HEK293 (cell line): ENCODE data around the gene LPIN2.

Experiments used
- CTCF ChIA-PET: fragments of 350-600 bp; formaldehyde crosslinking; extraction: SDS; loops from one replicate; lab custom pipeline; 2021; ENCODE audit warnings: antibody characterized with exemption; lab: Yijun Ruan, JAX
- POLR2A ChIA-PET: fragments of 300-600 bp; formaldehyde crosslinking; extraction: SDS; loops from one replicate; lab custom pipeline; 2020; ENCODE audit warnings: antibody characterized with exemption, inconsistent platforms; lab: Yijun Ruan, JAX
- H3K27ac ChIP-seq: fragments of 200-500 bp; sonication (Bioruptor generic); 2 replicates; pipeline ENCODE4 v1.5.1; 2014; ENCODE audit warnings: low read depth, low read length, control low read depth, inconsistent platforms; ENCODE audit errors: extremely low read depth
- H3K36me3 ChIP-seq, 2 experiments: fragments of 200-500 bp in 1 of 2; sonication (Bioruptor generic) in 1 of 2; 1 replicate in 1 of 2; 2 replicates in 1 of 2; pipeline ENCODE4 v1.5.1; 2014 to 2017; ENCODE audit warnings: inconsistent platforms in 2 of 2, low read length in 2 of 2; ENCODE audit not compliant: control insufficient read depth in 2 of 2, insufficient read depth in 1 of 2
- H3K4me1 ChIP-seq: fragments of 200-500 bp; sonication (Bioruptor generic); 2 replicates; pipeline ENCODE4 v1.5.1; 2014; ENCODE audit warnings: mild to moderate bottlenecking, low read length, inconsistent platforms; ENCODE audit not compliant: control insufficient read depth, insufficient read depth
- H3K4me3 ChIP-seq: 2 replicates; pipeline ENCODE4 v1.5.1; 2011; ENCODE audit warnings: low read depth, mild to moderate bottlenecking, control low read depth, low read length, moderate library complexity
- H3K9me3 ChIP-seq: fragments of 200-500 bp; sonication (Bioruptor generic); 2 replicates; pipeline ENCODE4 v1.5.1; 2014; ENCODE audit warnings: low read depth, low read length, inconsistent platforms; ENCODE audit not compliant: control insufficient read depth, insufficient read depth
- FEZF1 ChIP-seq: fragments of 450-650 bp; formaldehyde crosslinking; IDR thresholded peaks from 2 replicates; pipeline ENCODE4 v1.5.1; 2016; ENCODE audit warnings: missing biosample characterization, missing genetic modification characterization
- KLF16 ChIP-seq: fragments of 450-650 bp; formaldehyde crosslinking; IDR thresholded peaks from 2 replicates; pipeline ENCODE4 v1.5.1; 2017; ENCODE audit warnings: missing biosample characterization, missing genetic modification characterization
- MEIS1 ChIP-seq: sonication (generic); formaldehyde crosslinking; IDR thresholded peaks from 2 replicates; pipeline ENCODE4 v1.8.1; 2022; ENCODE audit warnings: missing genetic modification reagents, mild to moderate bottlenecking, borderline replicate concordance
- OVOL3 ChIP-seq: fragments of 450-650 bp; formaldehyde crosslinking; IDR thresholded peaks from 2 replicates; pipeline ENCODE4 v1.5.1; 2016; ENCODE audit warnings: missing biosample characterization, missing genetic modification characterization
- PRDM1 ChIP-seq: fragments of 450-650 bp; formaldehyde crosslinking; IDR thresholded peaks from 2 replicates; pipeline ENCODE4; 2016; ENCODE audit warnings: missing biosample characterization, missing genetic modification characterization
- SP7 ChIP-seq: fragments of 450-650 bp; formaldehyde crosslinking; IDR thresholded peaks from 2 replicates; pipeline ENCODE4 v1.5.1; 2016; ENCODE audit warnings: missing biosample characterization, missing genetic modification characterization
- WT1 ChIP-seq: fragments of 450-650 bp; formaldehyde crosslinking; IDR thresholded peaks from 2 replicates; pipeline ENCODE4 v1.5.1; 2016; ENCODE audit warnings: missing biosample characterization, missing genetic modification characterization
- ZBTB48 ChIP-seq: fragments of 450-650 bp; formaldehyde crosslinking; IDR thresholded peaks from 2 replicates; pipeline ENCODE4 v1.5.1; 2016; ENCODE audit warnings: missing biosample characterization, missing genetic modification characterization
- ZBTB7A ChIP-seq: fragments of 450-650 bp; formaldehyde crosslinking; IDR thresholded peaks from 2 replicates; pipeline ENCODE4 v1.5.1; 2016; ENCODE audit warnings: low read depth, missing biosample characterization, missing genetic modification characterization
- ZNF155 ChIP-seq: fragments of 450-650 bp; formaldehyde crosslinking; IDR thresholded peaks from 2 replicates; pipeline ENCODE4 v1.5.1; 2016; ENCODE audit warnings: missing biosample characterization, missing genetic modification characterization
- ZNF19 ChIP-seq: fragments of 450-650 bp; formaldehyde crosslinking; IDR thresholded peaks from 2 replicates; pipeline ENCODE4; 2016; ENCODE audit warnings: missing biosample characterization, missing genetic modification characterization, low read depth
- ZNF239 ChIP-seq: fragments of 450-650 bp; formaldehyde crosslinking; IDR thresholded peaks from 2 replicates; pipeline ENCODE4 v1.5.1; 2016; ENCODE audit warnings: missing biosample characterization, missing genetic modification characterization
- ZNF521 ChIP-seq: fragments of 450-650 bp; formaldehyde crosslinking; IDR thresholded peaks from 2 replicates; pipeline ENCODE4 v1.5.1; 2017; ENCODE audit warnings: missing biosample characterization, mild to moderate bottlenecking, missing genetic modification characterization
- ZNF529 ChIP-seq: fragments of 450-650 bp; formaldehyde crosslinking; IDR thresholded peaks from 2 replicates; pipeline ENCODE4 v1.5.1; 2017; ENCODE audit warnings: missing genetic modification characterization, missing biosample characterization; ENCODE audit not compliant: insufficient replicate concordance
- ZNF571 ChIP-seq: fragments of 450-650 bp; formaldehyde crosslinking; IDR thresholded peaks from 2 replicates; pipeline ENCODE4 v1.5.0; 2017; ENCODE audit warnings: missing biosample characterization, missing genetic modification characterization
- ZNF660 ChIP-seq: fragments of 450-650 bp; IDR thresholded peaks from 2 replicates; pipeline ENCODE4 v1.5.1; 2018; ENCODE audit warnings: missing biosample characterization, mild to moderate bottlenecking, missing genetic modification characterization
- ZNF777 ChIP-seq: fragments of 450-650 bp; formaldehyde crosslinking; IDR thresholded peaks from 2 replicates; pipeline ENCODE4 v1.5.1; 2017; ENCODE audit warnings: missing biosample characterization, missing genetic modification characterization, borderline replicate concordance
- ZSCAN23 ChIP-seq: fragments of 450-650 bp; formaldehyde crosslinking; IDR thresholded peaks from 2 replicates; pipeline ENCODE4 v1.5.1; 2016; ENCODE audit warnings: missing biosample characterization, missing genetic modification characterization
- TF ChIP-seq, protein P1 (sequence below): fragments of 450-650 bp; formaldehyde crosslinking; IDR thresholded peaks from 2 replicates; pipeline ENCODE4 v1.5.1; 2017; ENCODE audit warnings: missing biosample characterization, missing genetic modification characterization
- TF ChIP-seq, protein P2 (sequence below): fragments of 450-650 bp; IDR thresholded peaks from 2 replicates; pipeline ENCODE4 v1.5.1; 2018; ENCODE audit warnings: missing biosample characterization, mild to moderate bottlenecking, missing genetic modification characterization
- TF ChIP-seq, protein P3 (sequence below): fragments of 450-650 bp; formaldehyde crosslinking; IDR thresholded peaks from 2 replicates; pipeline ENCODE4 v1.5.1; 2016; ENCODE audit warnings: missing biosample characterization, missing genetic modification characterization
- TF ChIP-seq, protein P4 (sequence below): fragments of 450-650 bp; formaldehyde crosslinking; IDR thresholded peaks from 2 replicates; pipeline ENCODE4 v1.5.1; 2016; ENCODE audit warnings: missing biosample characterization, missing genetic modification characterization
- TF ChIP-seq, protein P5 (sequence below): fragments of 450-650 bp; formaldehyde crosslinking; IDR thresholded peaks from 2 replicates; pipeline ENCODE4 v1.5.1; 2016; ENCODE audit warnings: missing biosample characterization, missing genetic modification characterization
- TF ChIP-seq, protein P6 (sequence below): fragments of 450-650 bp; formaldehyde crosslinking; IDR thresholded peaks from 2 replicates; pipeline ENCODE4 v1.5.1; 2016; ENCODE audit warnings: missing biosample characterization, missing genetic modification characterization

Gene LPIN2

DNA sequence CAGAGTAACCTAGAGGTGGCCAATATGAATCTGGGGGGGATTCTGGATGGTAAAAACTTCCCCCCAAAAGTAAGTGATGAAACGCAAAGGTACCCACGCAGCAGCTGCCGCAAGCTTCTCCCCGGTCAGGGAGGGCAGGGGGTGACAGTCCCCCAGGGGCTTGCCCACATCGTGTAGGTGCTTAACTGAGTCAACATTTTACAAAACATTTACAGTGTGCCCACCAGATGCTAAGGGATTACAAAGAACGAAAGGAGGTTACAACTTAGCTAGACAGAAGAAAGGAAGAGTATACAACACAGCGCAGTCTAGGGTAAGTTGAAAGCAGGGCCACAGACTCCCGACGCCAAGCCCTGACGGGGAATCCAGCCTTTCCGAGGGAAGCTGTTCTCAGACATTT, 45.6 kb downstream of the LPIN2 start (continued):
- TF ChIP-seq ZNF571 (tag by site-specific recombination) = no peak
- TF ChIP-seq ZNF155 (tag by site-specific recombination) = no peak
- TF ChIP-seq ZNF19 = no peak
- TF ChIP-seq WT1 (tag by site-specific recombination) = no peak
- TF ChIP-seq ZNF529 = no peak

DNA sequence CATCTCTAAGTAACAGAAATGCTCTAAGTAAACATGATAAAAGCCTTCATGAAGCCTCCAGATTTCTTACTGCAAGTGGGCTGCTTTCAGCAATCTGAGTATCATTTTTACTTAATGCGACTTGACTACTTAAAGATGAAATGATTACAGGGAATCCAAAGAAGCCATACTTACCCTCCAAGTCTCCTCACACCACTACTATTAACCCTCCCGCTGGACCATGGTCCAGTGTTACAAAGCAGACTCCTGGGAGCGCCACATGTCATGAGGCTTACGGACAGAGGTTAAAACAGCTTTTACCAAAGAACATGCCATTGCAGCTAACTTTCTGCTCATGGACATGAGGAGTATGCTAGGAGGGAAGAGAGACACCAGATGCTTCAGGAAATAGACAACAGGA, 46.4 kb downstream of the LPIN2 start:
- Histone ChIP-seq H3K27ac (no peak overlapping the region), H3K36me3 (no peaks in the 10 kb centered on the region), H3K4me1 (no peaks in the 10 kb centered on the region; the same call in none of the 2 replicates), H3K9me3 (no peaks in the 10 kb centered on the region), H3K4me3 (no peak overlapping the region)
- ChIA-PET POLR2A (no interaction called here), CTCF (interaction anchor here (0.7 kb wide), 1 partner anchor 8 kb away, joined by 5 read pairs; no protein-coding TSS in a partner anchor)
- TF ChIP-seq KLF16 = no peak
- no peak for TF ChIP-seq MEIS1 (CRISPR knock-in tag)
- TF ChIP-seq, protein P1, sequence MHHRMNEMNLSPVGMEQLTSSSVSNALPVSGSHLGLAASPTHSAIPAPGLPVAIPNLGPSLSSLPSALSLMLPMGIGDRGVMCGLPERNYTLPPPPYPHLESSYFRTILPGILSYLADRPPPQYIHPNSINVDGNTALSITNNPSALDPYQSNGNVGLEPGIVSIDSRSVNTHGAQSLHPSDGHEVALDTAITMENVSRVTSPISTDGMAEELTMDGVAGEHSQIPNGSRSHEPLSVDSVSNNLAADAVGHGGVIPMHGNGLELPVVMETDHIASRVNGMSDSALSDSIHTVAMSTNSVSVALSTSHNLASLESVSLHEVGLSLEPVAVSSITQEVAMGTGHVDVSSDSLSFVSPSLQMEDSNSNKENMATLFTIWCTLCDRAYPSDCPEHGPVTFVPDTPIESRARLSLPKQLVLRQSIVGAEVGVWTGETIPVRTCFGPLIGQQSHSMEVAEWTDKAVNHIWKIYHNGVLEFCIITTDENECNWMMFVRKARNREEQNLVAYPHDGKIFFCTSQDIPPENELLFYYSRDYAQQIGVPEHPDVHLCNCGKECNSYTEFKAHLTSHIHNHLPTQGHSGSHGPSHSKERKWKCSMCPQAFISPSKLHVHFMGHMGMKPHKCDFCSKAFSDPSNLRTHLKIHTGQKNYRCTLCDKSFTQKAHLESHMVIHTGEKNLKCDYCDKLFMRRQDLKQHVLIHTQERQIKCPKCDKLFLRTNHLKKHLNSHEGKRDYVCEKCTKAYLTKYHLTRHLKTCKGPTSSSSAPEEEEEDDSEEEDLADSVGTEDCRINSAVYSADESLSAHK (tag by site-specific recombination) = no peak
- TF ChIP-seq ZBTB48 (tag by site-specific recombination) = no peak
- no peak for TF ChIP-seq SP7 (tag by site-specific recombination)
- TF ChIP-seq ZBTB7A (tag by site-specific recombination) = no peak
- TF ChIP-seq ZNF777 = no peak
- TF ChIP-seq, protein P2, sequence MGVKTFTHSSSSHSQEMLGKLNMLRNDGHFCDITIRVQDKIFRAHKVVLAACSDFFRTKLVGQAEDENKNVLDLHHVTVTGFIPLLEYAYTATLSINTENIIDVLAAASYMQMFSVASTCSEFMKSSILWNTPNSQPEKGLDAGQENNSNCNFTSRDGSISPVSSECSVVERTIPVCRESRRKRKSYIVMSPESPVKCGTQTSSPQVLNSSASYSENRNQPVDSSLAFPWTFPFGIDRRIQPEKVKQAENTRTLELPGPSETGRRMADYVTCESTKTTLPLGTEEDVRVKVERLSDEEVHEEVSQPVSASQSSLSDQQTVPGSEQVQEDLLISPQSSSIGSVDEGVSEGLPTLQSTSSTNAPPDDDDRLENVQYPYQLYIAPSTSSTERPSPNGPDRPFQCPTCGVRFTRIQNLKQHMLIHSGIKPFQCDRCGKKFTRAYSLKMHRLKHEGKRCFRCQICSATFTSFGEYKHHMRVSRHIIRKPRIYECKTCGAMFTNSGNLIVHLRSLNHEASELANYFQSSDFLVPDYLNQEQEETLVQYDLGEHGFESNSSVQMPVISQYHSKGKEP (tag by site-specific recombination) = no peak
- no peak for TF ChIP-seq OVOL3 (tag by site-specific recombination)

DNA sequence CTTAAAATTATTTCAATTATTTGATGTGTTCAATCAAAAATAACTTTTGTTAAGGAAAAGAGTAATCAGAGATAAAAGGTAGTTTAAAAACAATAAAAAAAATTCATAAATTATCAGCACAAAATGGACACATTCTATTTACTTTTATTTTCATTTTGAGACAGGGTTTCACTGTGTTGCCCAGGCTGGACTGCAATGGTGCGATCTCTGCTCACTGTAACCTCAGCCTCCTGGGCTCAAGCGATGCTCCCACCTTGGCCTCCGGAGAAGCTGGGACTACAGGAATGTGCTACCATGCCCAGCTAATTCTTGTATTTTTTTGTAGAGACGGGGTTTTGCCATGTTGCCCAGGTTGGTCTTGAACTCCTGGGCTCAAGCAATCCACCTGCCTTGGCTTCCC, 47.1 kb downstream of the LPIN2 start:
- Histone ChIP-seq H3K9me3 (no peaks in the 10 kb centered on the region), H3K4me1 (no peaks in the 10 kb centered on the region; the same call in none of the 2 replicates)
- CTCF ChIA-PET = no interaction called here
- TF ChIP-seq, protein P3, sequence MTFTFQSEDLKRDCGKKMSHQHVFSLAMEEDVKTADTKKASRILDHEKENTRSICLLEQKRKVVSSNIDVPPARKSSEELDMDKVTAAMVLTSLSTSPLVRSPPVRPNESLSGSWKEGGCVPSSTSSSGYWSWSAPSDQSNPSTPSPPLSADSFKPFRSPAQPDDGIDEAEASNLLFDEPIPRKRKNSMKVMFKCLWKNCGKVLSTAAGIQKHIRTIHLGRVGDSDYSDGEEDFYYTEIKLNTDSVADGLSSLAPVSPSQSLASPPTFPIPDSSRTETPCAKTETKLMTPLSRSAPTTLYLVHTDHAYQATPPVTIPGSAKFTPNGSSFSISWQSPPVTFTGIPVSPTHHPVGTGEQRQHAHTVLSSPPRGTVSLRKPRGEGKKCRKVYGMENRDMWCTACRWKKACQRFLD (tag by site-specific recombination) = no peak
- TF ChIP-seq ZNF521 (tag by site-specific recombination) (no peak), ZNF660 (tag by site-specific recombination) (no peak), FEZF1 (tag by site-specific recombination) (no peak), ZNF239 (tag by site-specific recombination) (no peak), ZSCAN23 (no peak), PRDM1 (no peak)
- TF ChIP-seq, protein P4, sequence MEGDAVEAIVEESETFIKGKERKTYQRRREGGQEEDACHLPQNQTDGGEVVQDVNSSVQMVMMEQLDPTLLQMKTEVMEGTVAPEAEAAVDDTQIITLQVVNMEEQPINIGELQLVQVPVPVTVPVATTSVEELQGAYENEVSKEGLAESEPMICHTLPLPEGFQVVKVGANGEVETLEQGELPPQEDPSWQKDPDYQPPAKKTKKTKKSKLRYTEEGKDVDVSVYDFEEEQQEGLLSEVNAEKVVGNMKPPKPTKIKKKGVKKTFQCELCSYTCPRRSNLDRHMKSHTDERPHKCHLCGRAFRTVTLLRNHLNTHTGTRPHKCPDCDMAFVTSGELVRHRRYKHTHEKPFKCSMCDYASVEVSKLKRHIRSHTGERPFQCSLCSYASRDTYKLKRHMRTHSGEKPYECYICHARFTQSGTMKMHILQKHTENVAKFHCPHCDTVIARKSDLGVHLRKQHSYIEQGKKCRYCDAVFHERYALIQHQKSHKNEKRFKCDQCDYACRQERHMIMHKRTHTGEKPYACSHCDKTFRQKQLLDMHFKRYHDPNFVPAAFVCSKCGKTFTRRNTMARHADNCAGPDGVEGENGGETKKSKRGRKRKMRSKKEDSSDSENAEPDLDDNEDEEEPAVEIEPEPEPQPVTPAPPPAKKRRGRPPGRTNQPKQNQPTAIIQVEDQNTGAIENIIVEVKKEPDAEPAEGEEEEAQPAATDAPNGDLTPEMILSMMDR (tag by site-specific recombination) = no peak
- TF ChIP-seq, protein P5, sequence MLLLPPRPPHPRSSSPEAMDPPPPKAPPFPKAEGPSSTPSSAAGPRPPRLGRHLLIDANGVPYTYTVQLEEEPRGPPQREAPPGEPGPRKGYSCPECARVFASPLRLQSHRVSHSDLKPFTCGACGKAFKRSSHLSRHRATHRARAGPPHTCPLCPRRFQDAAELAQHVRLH (tag by site-specific recombination) = no peak
- TF ChIP-seq, protein P6, sequence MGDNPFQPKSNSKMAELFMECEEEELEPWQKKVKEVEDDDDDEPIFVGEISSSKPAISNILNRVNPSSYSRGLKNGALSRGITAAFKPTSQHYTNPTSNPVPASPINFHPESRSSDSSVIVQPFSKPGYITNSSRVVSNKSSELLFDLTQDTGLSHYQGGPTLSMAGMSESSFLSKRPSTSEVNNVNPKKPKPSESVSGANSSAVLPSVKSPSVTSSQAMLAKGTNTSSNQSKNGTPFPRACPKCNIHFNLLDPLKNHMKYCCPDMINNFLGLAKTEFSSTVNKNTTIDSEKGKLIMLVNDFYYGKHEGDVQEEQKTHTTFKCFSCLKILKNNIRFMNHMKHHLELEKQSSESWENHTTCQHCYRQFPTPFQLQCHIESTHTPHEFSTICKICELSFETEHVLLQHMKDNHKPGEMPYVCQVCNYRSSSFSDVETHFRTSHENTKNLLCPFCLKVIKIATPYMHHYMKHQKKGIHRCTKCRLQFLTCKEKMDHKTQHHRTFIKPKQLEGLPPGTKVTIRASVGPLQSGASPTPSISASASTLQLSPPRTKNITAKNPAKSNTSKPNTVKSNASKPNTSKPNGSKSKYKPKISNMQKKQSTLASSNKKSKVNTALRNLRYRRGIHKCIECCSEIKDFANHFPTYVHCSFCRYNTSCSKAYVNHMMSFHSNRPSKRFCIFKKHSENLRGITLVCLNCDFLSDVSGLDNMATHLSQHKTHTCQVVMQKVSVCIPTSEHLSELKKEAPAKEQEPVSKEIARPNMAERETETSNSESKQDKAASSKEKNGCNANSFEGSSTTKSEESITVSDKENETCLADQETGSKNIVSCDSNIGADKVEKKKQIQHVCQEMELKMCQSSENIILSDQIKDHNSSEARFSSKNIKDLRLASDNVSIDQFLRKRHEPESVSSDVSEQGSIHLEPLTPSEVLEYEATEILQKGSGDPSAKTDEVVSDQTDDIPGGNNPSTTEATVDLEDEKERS (tag by site-specific recombination) = no peak

More for the DNA sequence above, 47.1 kb downstream of the LPIN2 start:
- H3K4me3 ChIP-seq = no peak overlapping the region
- H3K36me3 ChIP-seq = no peaks in the 10 kb centered on the region
- POLR2A ChIA-PET = interaction anchor here (0.7 kb wide), 1 partner anchor 1123 kb away, joined by 3 read pairs; no protein-coding TSS in a partner anchor
- H3K27ac ChIP-seq = no peak overlapping the region
